Suprapubic skin (tissue), 3 donors: Measurements from ENCODE around the gene PRSS57.

Experiments used
- CTCF ChIP-seq, 2 donors: fragments of 200-600 bp in 1 of 2; fragments of 450-650 bp in 1 of 2; sonication (generic) in 1 of 2; IDR thresholded peaks; one replicate each; pipeline ENCODE4 v1.5.1; 2016 to 2019; ENCODE audit warnings: antibody characterized with exemption in 2 of 2, mild to moderate bottlenecking in 1 of 2, moderate library complexity in 1 of 2
- EP300 ChIP-seq: sonication (generic); formaldehyde crosslinking; IDR thresholded peaks from one replicate; pipeline ENCODE4 v1.6.1; 2017; ENCODE audit warnings: antibody characterized with exemption
- POLR2A ChIP-seq, 2 donors: fragments of 450-650 bp; IDR thresholded peaks; one replicate each; pipeline ENCODE4 v1.6.1; 2017; ENCODE audit warnings: antibody characterized with exemption in 2 of 2, mild to moderate bottlenecking in 2 of 2, moderate library complexity in 2 of 2

GRCh38 chr19:653425-653824 lies 41.8 kb downstream of the PRSS57 start:
- no peak for TF ChIP-seq EP300
- TF ChIP-seq CTCF (IDR thresholded peaks at IDR 0.05): no peak
- TF ChIP-seq POLR2A (IDR thresholded peaks at IDR 0.05): no peak
